A673 (cell line): ENCODE results near the gene MAP1LC3B2.

Experiments used
- CTCF ChIP-seq: fragments of 300-800, 200-600 bp; sonication (generic); conservative IDR thresholded peaks from 2 replicates; pipeline ENCODE4 v1.5.1; 2017; ENCODE audit warnings: low read depth, mild to moderate bottlenecking, antibody characterized with exemption, low read length, moderate library complexity, mixed read lengths
- EZH2 ChIP-seq: fragments of 200-600 bp; sonication (generic); IDR thresholded peaks from 2 replicates; pipeline ENCODE4 v1.6.1; 2017; ENCODE audit warnings: borderline replicate concordance, low read depth, mild to moderate bottlenecking, mixed read lengths, antibody characterized with exemption, low read length; ENCODE audit not compliant: poor library complexity, severe bottlenecking

- TF ChIP-seq CTCF, result no peak
- no peak for TF ChIP-seq EZH2
These were observed 29.3 kb downstream of the MAP1LC3B2 start for GRCh38 chr12:116588390-116589028.
